K562 (cell line): ENCODE measurements around the gene SLC39A11. TPM values are rescaled to one million over a fixed set of nuclear protein-coding genes. Genes with fewer than 3 reads are reported as not detected.

ENCODE experiments used
- ATF7 ChIP-seq: fragments of 450-650 bp; IDR thresholded peaks from 2 replicates; pipeline ENCODE4 v1.7.1; 2014; ENCODE audit warnings: mild to moderate bottlenecking, moderate library complexity
- CXXC5 ChIP-seq: fragments of 250-450 bp; sonication (Bioruptor Pico); IDR thresholded peaks from 2 replicates; pipeline ENCODE4 v1.8.0; 2022; ENCODE audit warnings: inconsistent platforms, mild to moderate bottlenecking, moderate library complexity
- ESRRB ChIP-seq: fragments of 250-450 bp; sonication (Bioruptor Pico); IDR thresholded peaks from 2 replicates; pipeline ENCODE4 v1.5.0; 2020; ENCODE audit warnings: mild to moderate bottlenecking, moderate library complexity, borderline replicate concordance
- HDAC1 ChIP-seq, 2 experiments: fragments of 450-650 bp; IDR thresholded peaks; 2 replicates each; pipeline ENCODE4 v1.6.1; 2016 to 2017; ENCODE audit warnings: inconsistent platforms in 1 of 2, mild to moderate bottlenecking in 1 of 2, moderate library complexity in 1 of 2
- HMG20A ChIP-seq: fragments of 450-650 bp; formaldehyde crosslinking; conservative IDR thresholded peaks from 2 replicates; pipeline ENCODE4 v1.4.0; 2020; ENCODE audit warnings: mild to moderate bottlenecking, mixed read lengths
- HNRNPUL1 ChIP-seq: fragments of 200-400 bp; formaldehyde crosslinking; IDR thresholded peaks from 2 replicates; pipeline ENCODE4 v1.6.1; 2017; ENCODE audit warnings: low read length
- KLF1 ChIP-seq: fragments of 450-650 bp; IDR thresholded peaks from 2 replicates; pipeline ENCODE4 v1.6.1; 2016; ENCODE audit warnings: missing genetic modification characterization, missing compliant biosample characterization
- MECOM ChIP-seq: fragments of 250-450 bp; sonication (Bioruptor Pico); IDR thresholded peaks from 2 replicates; pipeline ENCODE4 v1.8.0; 2022; ENCODE audit warnings: inconsistent platforms
- MTA3 ChIP-seq: fragments of 450-650 bp; formaldehyde crosslinking; IDR thresholded peaks from 2 replicates; pipeline ENCODE4 v1.6.1; 2017; ENCODE audit warnings: mild to moderate bottlenecking, borderline replicate concordance
- NCOA2 ChIP-seq, 2 experiments: fragments of 450-650 bp; IDR thresholded peaks; 2 replicates each; pipeline ENCODE4 v1.6.1; 2018; ENCODE audit warnings: mild to moderate bottlenecking in 2 of 2, moderate library complexity in 1 of 2; ENCODE audit not compliant: partially characterized antibody in 2 of 2
- NR4A1 ChIP-seq, 2 experiments: fragments of 250-450 bp in 1 of 2; fragments of 450-650 bp in 1 of 2; sonication (Bioruptor Pico) in 1 of 2; IDR thresholded peaks; 2 replicates each; pipeline versions ENCODE4 v1.4.0 to v1.6.1; 2016 to 2020; ENCODE audit warnings: mild to moderate bottlenecking in 2 of 2, missing compliant biosample characterization in 1 of 2, missing genetic modification characterization in 1 of 2, moderate library complexity in 1 of 2
- PHF21A ChIP-seq: fragments of 450-650 bp; IDR thresholded peaks from 2 replicates; pipeline ENCODE4 v1.6.1; 2017; ENCODE audit warnings: low read depth, borderline replicate concordance
- RREB1 ChIP-seq: fragments of 250-450 bp; sonication (Bioruptor Pico); IDR thresholded peaks from 2 replicates; pipeline ENCODE4 v1.4.0; 2020
- SRF ChIP-seq, 2 experiments: fragments of 250-450, 450-650 bp in 1 of 2; sonication (Bioruptor Pico) in 1 of 2; sonication (generic) in 1 of 2; formaldehyde crosslinking; IDR thresholded peaks; 2 replicates each; pipeline versions ENCODE4 v1.5.0 to v1.5.1; 2020 to 2022; ENCODE audit warnings: mild to moderate bottlenecking in 1 of 2, missing genetic modification reagents in 1 of 2
- STAT5B ChIP-seq: fragments of 250-450 bp; sonication (Bioruptor Pico); IDR thresholded peaks from 2 replicates; pipeline ENCODE4 v1.8.0; 2021; ENCODE audit warnings: mild to moderate bottlenecking, inconsistent platforms
- U2AF2 ChIP-seq: fragments of 200-400 bp; formaldehyde crosslinking; optimal IDR thresholded peaks from 2 replicates; pipeline ENCODE3; 2017; ENCODE audit warnings: low read depth, mild to moderate bottlenecking, low read length
- ZKSCAN8 ChIP-seq: fragments of 200-800 bp; sonication (Bioruptor generic); IDR thresholded peaks from 2 replicates; pipeline ENCODE4 v1.6.1; 2016; ENCODE audit warnings: missing genetic modification characterization, missing compliant biosample characterization
- ZNF232 ChIP-seq: sonication (generic); formaldehyde crosslinking; IDR thresholded peaks from 2 replicates; pipeline ENCODE4 v1.8.0; 2022; ENCODE audit warnings: mild to moderate bottlenecking, missing genetic modification reagents
- polyA plus RNA-seq, 8 experiments: library from polyadenylated mRNA; depleted of rRNA in 4 of 8; stranded (reverse) in 5 of 8; unstranded in 3 of 8; fragments of >200 nt; fragmentation: Nextera tagmentation in 2 of 8; fragmentation: Illumina TruSeq in 1 of 8; extraction: Ambion mirVana in 2 of 8; extraction: Trizol in 1 of 8; gene quantifications; 2 replicates each; pipeline versions ENCODE4 v1.2.1 to v1.2.3, GENCODE V29; 2011 to 2014; ENCODE audit warnings: inconsistent platforms in 1 of 8, missing spikeins in 1 of 8
- total RNA-seq, 7 experiments: library from RNA; depleted of rRNA in 6 of 7; stranded (reverse); fragments of >200 nt in 6 of 7; fragmentation: Illumina TruSeq in 2 of 7; extraction: Trizol in 2 of 7; gene quantifications; 2 replicates each; pipeline versions ENCODE4 v1.2.1 to v1.2.3, GENCODE V29; 2011 to 2021; ENCODE audit warnings: low replicate concordance in 1 of 7
- TF ChIP-seq, protein P1 (sequence below): fragments of 450-650 bp; IDR thresholded peaks from 2 replicates; pipeline ENCODE4 v1.6.1; 2017; ENCODE audit warnings: antibody characterized with exemption, mild to moderate bottlenecking

Gene SLC39A11
- total and polyA plus RNA-seq, 9 of the 15 experiments (the other 6 are each of a cell fraction or from before 2014, with no cell fraction given) = 10.5 to 26.4 (median 13.4) TPM

- TF ChIP-seq HNRNPUL1 = no peak
- peak; percentile 77; the same call in 1 of the 2 replicates for TF ChIP-seq MECOM (CRISPR knock-in tag)
- TF ChIP-seq ZKSCAN8 = peak; percentile 83
- peak; percentile 67; the same call in 1 of the 2 replicates for TF ChIP-seq KLF1 (tag)
- TF ChIP-seq PHF21A = peak; percentile 31; the same call in 1 of the 2 replicates
- TF ChIP-seq ATF7 = peak; percentile 39; the same call in 1 of the 2 replicates
- TF ChIP-seq, protein P1, sequence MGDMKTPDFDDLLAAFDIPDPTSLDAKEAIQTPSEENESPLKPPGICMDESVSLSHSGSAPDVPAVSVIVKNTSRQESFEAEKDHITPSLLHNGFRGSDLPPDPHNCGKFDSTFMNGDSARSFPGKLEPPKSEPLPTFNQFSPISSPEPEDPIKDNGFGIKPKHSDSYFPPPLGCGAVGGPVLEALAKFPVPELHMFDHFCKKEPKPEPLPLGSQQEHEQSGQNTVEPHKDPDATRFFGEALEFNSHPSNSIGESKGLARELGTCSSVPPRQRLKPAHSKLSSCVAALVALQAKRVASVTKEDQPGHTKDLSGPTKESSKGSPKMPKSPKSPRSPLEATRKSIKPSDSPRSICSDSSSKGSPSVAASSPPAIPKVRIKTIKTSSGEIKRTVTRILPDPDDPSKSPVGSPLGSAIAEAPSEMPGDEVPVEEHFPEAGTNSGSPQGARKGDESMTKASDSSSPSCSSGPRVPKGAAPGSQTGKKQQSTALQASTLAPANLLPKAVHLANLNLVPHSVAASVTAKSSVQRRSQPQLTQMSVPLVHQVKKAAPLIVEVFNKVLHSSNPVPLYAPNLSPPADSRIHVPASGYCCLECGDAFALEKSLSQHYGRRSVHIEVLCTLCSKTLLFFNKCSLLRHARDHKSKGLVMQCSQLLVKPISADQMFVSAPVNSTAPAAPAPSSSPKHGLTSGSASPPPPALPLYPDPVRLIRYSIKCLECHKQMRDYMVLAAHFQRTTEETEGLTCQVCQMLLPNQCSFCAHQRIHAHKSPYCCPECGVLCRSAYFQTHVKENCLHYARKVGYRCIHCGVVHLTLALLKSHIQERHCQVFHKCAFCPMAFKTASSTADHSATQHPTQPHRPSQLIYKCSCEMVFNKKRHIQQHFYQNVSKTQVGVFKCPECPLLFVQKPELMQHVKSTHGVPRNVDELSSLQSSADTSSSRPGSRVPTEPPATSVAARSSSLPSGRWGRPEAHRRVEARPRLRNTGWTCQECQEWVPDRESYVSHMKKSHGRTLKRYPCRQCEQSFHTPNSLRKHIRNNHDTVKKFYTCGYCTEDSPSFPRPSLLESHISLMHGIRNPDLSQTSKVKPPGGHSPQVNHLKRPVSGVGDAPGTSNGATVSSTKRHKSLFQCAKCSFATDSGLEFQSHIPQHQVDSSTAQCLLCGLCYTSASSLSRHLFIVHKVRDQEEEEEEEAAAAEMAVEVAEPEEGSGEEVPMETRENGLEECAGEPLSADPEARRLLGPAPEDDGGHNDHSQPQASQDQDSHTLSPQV = peak; percentile 94
- TF ChIP-seq RREB1 (CRISPR knock-in tag) = peak; percentile 83; the same call in 1 of the 2 replicates
- TF ChIP-seq CXXC5 (CRISPR knock-in tag) = peak; percentile 67
- no peak for TF ChIP-seq ESRRB (CRISPR knock-in tag)
- TF ChIP-seq ZNF232 = no peak
- peak in 1 of 2 experiments; percentile 43 for TF ChIP-seq NCOA2 (IDR thresholded peaks at IDR 0.05; ENCODE audit: partially characterized antibody in 2 of 2)
- no peak for TF ChIP-seq U2AF2
- peak; percentile 80; the same call in 1 of the 2 replicates for TF ChIP-seq NR4A1 (CRISPR knock-in tag; IDR thresholded peaks at IDR 0.05)
- peak; percentile 75; the same call in 1 of the 2 replicates for TF ChIP-seq NR4A1 (tag; IDR thresholded peaks at IDR 0.05)
- TF ChIP-seq SRF (CRISPR knock-in tag; IDR thresholded peaks at IDR 0.05) = 0 out of 4 replicates have a peak, but pooled peaks of 1 of the 2 experiments have one; percentile 41
- no peak for TF ChIP-seq HMG20A (CRISPR knock-in tag)
- TF ChIP-seq STAT5B = no peak
- peak in 1 of 2 experiments; percentile 74; a peak in 2 of 4 replicates for TF ChIP-seq HDAC1 (IDR thresholded peaks at IDR 0.05)
- TF ChIP-seq MTA3 = peak; percentile 85
Observed at GRCh38 chr17:73011016-73011486, 81.4 kb downstream of the SLC39A11 start (continued).
